Right lobe of liver (tissue), 4 donors: ENCODE measurements around the gene CSNK2B.

Experiments
- CTCF ChIP-seq, 4 donors: fragments of 200-600 bp in 3 of 4; fragments of 450-650 bp in 1 of 4; IDR thresholded peaks; one replicate each; pipeline versions ENCODE4 v1.5.1 to v1.8.0; 2016 to 2022; ENCODE audit warnings: antibody characterized with exemption in 4 of 4, mild to moderate bottlenecking in 2 of 4
- POLR2A ChIP-seq: fragments of 450-650 bp; IDR thresholded peaks from one replicate; pipeline ENCODE4 v1.6.1; 2017; ENCODE audit warnings: antibody characterized with exemption, mild to moderate bottlenecking
- donor health status: DM: no; HTN: no; CAD: no.
- donor health status: DM: no; HTN: no; CAD: no.
- donor health status: DM: no; HTN: yes; CAD: no.

DNA sequence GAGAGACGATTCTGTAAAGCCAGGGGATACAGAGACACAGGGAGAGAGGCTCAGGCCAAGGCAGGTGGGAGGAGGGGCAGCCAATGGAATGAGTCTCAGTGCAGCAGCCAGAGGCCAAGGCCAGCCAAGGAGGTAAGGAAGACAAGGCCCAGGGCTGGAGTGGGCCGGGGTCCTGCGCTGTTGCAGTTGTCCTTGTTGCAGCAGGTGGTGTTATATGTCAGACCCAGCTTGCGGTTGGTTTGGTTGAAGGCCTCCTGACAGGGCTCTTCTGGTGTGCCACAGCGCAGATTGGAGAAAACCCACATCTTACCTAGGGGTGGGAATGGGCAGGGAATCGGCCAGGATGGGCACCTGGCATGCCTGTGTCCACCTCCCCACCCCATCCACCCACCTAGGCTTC lies 53.1 kb downstream of the CSNK2B start:
- TF ChIP-seq CTCF (IDR thresholded peaks at IDR 0.05) (no peak), POLR2A (no peak)
